GM12892 (cell line): ENCODE data around the gene PRKAR1B.
"Not testable (repeated sequence)": the region's sequence is repeated elsewhere in the genome, so short reads cannot be mapped to it uniquely, and the experiment has no call there.

Experiments used
- DNase-seq: peaks from one replicate; pipeline ENCODE4 v3.0.0; 2011; ENCODE audit not compliant: insufficient read length
- FAIRE-seq: peaks from 2 replicates; lab custom pipeline; 2011; peaks lifted over from hg19 to GRCh38; lab: Jason Lieb, UNC
- POLR2A ChIP-seq: IDR thresholded peaks from 2 replicates; pipeline ENCODE4 v1.6.1; 2011; ENCODE audit warnings: low read depth, low read length, control low read depth
- POLR2AphosphoS5 ChIP-seq: IDR thresholded peaks from 2 replicates; pipeline ENCODE4 v1.6.1; 2011; ENCODE audit warnings: low read depth, low read length, control low read depth
- TAF1 ChIP-seq: IDR thresholded peaks from 2 replicates; pipeline ENCODE4 v1.6.1; 2011; ENCODE audit warnings: low read depth, mild to moderate bottlenecking, control low read depth, low read length, borderline replicate concordance

The PRKAR1B gene

DNA sequence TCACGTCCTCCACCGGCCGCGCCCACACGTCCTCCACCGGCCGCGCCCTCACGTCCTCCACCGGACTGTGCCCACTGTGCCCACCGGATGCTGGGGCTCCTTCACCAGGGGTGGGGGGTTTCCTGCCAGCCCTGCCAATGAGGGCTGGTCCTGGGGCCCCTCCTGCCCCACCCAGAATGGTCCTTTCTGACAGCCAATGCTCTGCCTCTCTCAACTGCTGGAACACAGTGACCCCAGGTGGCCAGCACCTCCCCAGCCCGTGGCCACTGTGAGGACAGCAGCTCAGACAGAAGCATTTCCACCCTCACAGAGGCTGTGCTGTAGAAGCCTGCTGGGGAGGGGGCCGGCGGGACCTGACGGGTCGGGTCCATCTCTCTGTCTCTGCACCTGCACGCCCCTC lies 90.7 kb downstream of the PRKAR1B start:
- no peak for TF ChIP-seq POLR2A
- no peak for TF ChIP-seq POLR2AphosphoS5
- no peak for TF ChIP-seq TAF1
- DNase-seq (no peak), FAIRE-seq (no peak)

DNA sequence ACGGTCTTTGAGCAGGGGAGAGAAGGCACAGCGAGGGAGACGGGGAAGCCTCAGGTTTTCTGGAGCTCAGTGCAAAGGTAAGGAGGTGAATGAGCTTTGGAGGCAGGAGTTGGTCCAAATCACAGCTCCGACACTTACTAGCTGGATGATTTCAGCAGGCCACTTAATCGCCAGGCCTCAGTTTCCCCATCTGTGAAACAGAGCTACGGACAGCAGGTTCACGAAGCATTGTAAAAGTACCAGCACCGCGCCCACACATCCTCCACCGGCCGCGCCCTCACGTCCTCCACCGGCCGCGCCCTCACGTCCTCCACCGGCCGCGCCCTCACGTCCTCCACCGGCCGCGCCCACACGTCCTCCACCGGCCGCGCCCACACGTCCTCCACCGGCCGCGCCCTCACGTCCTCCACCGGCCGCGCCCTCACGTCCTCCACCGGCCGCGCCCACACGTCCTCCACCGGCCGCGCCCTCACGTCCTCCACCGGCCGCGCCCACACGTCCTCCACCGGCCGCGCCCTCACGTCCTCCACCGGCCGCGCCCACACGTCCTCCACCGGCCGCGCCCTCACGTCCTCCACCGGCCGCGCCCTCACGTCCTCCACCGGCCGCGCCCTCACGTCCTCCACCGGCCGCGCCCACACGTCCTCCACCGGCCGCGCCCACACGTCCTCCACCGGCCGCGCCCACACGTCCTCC lies 91.2 kb downstream of the PRKAR1B start:
- not testable (repeated sequence) for DNase-seq, FAIRE-seq

DNA sequence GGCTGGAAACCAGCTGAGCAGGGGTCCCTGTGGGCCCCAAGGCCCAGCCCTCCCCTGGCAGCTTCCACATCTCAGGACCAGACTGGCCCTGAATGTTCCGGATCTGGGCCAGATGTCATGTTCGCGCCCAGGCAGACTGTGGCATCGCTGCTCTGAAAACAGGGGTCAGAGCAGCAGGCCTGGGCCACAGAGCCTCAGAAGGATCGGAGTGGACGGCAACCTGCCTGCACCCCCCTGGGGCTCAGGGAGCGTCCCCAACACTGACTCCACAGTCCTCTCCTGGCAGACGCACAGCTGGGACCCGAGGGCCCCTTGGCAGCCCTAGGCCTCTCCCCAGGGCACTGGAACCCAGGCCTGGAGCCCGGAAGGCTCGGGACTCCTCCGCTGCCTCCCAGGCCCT lies 91.9 kb downstream of the PRKAR1B start:
- DNase-seq (no peak), FAIRE-seq (no peak)
- no peak for TF ChIP-seq TAF1
- no peak for TF ChIP-seq POLR2A
- no peak for TF ChIP-seq POLR2AphosphoS5

GRCh38 chr7:633381-634018 lies 93.6 kb downstream of the PRKAR1B start:
- no peak for FAIRE-seq

DNA sequence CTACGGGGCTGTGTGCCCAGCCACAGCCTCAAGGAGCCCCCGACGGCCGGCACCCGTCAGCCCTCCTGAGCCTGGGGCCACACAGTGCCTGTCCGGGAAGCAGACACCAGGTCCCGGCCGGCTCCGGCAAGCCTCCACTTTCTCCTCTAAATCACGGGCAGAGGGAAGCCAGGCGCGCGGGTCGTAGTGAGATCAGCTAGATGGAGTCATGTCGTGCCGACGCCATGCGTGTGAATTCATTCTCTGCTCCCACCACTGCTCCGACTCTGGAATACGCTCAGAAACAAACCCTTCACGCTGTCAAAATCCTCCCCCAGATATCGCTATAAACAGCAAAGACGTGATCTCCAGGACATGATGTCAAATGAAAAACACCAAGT lies 94.3 kb downstream of the PRKAR1B start:
- DNase-seq = no peak
- TF ChIP-seq TAF1 (no peak), POLR2A (no peak), POLR2AphosphoS5 (no peak)
- FAIRE-seq = no peak

More at GRCh38 chr7:633381-634018, 93.6 kb downstream of the PRKAR1B start:
- TF ChIP-seq TAF1 (no peak), POLR2A (no peak), POLR2AphosphoS5 (no peak)
- no peak for DNase-seq

GRCh38 chr7:631964-632830 lies 94.9 kb downstream of the PRKAR1B start:
- no peak for FAIRE-seq
- TF ChIP-seq TAF1 (no peak), POLR2AphosphoS5 (no peak), POLR2A (no peak)
- no peak for DNase-seq

DNA sequence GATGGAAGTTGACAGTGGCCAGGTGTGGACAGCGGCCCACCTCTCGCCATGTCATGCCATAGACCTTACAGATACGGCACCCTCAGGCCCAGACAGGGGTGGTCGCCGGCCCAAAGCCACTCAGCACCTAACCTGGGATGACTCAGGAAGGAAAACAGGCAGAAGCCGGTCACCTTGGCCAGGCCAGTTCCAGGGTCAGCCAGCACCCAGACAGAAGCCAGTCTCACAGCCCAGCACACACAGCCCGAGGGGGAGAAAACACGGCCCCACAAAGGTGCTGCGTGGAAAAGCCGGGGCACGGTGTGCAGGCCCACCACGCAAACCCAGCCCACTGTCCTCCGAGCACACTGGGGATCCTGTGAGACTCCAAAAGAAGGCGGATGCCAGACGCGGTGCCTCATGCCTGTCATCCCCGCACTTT lies 95.8 kb downstream of the PRKAR1B start:
- no peak for DNase-seq
- TF ChIP-seq POLR2A (no peak), POLR2AphosphoS5 (no peak), TAF1 (no peak)
- FAIRE-seq = no peak

DNA sequence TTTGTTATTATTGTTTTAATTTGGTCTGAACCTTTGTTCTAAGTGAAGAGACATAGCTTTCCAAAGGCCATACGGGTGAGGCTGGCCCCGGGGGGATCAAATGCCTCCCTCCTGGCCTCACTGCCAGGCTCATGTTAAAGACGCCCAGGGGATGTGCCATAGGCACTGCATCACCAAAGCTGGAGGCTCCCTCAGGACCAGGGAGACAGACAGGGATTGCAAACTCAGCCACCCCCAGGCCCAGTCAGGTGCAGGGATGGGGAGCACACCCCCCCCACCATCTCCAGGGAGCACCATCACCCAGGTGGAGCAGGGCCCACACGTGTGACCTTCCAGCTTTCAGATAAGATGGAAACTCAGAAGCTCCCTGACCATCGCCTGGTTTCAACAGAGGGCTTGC lies 96.5 kb downstream of the PRKAR1B start:
- no peak for FAIRE-seq
- DNase-seq = no peak
- no peak for TF ChIP-seq POLR2A
- no peak for TF ChIP-seq POLR2AphosphoS5
- TF ChIP-seq TAF1 = no peak

GRCh38 chr7:630111-630511 lies 97.0 kb downstream of the PRKAR1B start:
- DNase-seq (no peak), FAIRE-seq (no peak)
- TF ChIP-seq POLR2A = no peak
- TF ChIP-seq POLR2AphosphoS5 = no peak
- no peak for TF ChIP-seq TAF1

- FAIRE-seq (no peak), DNase-seq (no peak)
- TF ChIP-seq POLR2AphosphoS5 (no peak), TAF1 (no peak), POLR2A (no peak)
Measured at GRCh38 chr7:628826-629225, 98.3 kb downstream of the PRKAR1B start.

- TF ChIP-seq TAF1 = no peak
- no peak for TF ChIP-seq POLR2AphosphoS5
- no peak for TF ChIP-seq POLR2A
- FAIRE-seq = no peak
- DNase-seq = no peak
Measured at GRCh38 chr7:628402-628763, 98.7 kb downstream of the PRKAR1B start.
